Psoas muscle (tissue), 8 donors: Measurements from ENCODE around the gene PTCD2. TPM values are rescaled to one million over a fixed set of nuclear protein-coding genes. Genes with fewer than 3 reads are reported as not detected.

ENCODE experiments used
- ATAC-seq, 4 donors: fragments of 200-7000 bp; cut with Tn5 transposase; one replicate each; pipeline ENCODE4 v1.9.1; 2020; ENCODE audit warnings: moderate library complexity in 3 of 4, mild to moderate bottlenecking in 2 of 4
- DNase-seq, 2 donors: peaks; one replicate each; pipeline ENCODE4 v3.0.0-alpha.2; 2020
- H3K27ac ChIP-seq: fragments of 200-600 bp; one replicate; pipeline ENCODE4 v1.8.0; 2022
- H3K27me3 ChIP-seq, 3 donors: fragments of 200-600 bp in 1 of 3; one replicate each; pipeline versions ENCODE4 v1.6.1 to v1.8.0; 2013 to 2022; ENCODE audit warnings: low read length in 2 of 3, mild to moderate bottlenecking in 2 of 3, moderate library complexity in 1 of 3; ENCODE audit not compliant: insufficient read depth in 3 of 3
- H3K36me3 ChIP-seq, 2 donors: fragments of 200-600 bp in 1 of 2; one replicate each; pipeline versions ENCODE4 v1.6.1 to v1.8.0; 2013 to 2022; ENCODE audit warnings: low read depth in 1 of 2, mild to moderate bottlenecking in 1 of 2, moderate library complexity in 1 of 2; ENCODE audit not compliant: insufficient read depth in 1 of 2
- H3K4me1 ChIP-seq: fragments of 200-600 bp; one replicate; pipeline ENCODE4 v1.8.0; 2022
- H3K4me3 ChIP-seq: fragments of 200-600 bp; one replicate; pipeline ENCODE4 v1.8.0; 2022; ENCODE audit warnings: mild to moderate bottlenecking
- H3K9me3 ChIP-seq: fragments of 200-600 bp; one replicate; pipeline ENCODE4 v1.8.0; 2022
- WGBS, 3 donors: extraction: QIAGEN DNeasy Blood & Tissue Kit; methylation state at CpG; one replicate each; pipeline versions ENCODE4 v1.1.6 to v1.1.7; 2013; 5-methylcytosine and 5-hydroxymethylcytosine counted together
- intact Hi-C, 2 donors: fragments of 100-400 bp; cut with DNase I; formaldehyde crosslinking; loops; one replicate each; pipeline versions ENCODE4 v1.11.0 to v1.14.2; 2022
- polyA plus RNA-seq, 3 donors: library from polyadenylated mRNA; stranded (reverse); fragments of 200-250 nt; gene quantifications; one replicate each; pipeline ENCODE4 v1.2.3, GENCODE V29; 2013
- total RNA-seq, 4 donors: library from RNA; stranded (reverse); fragmentation: NEBNext Ultra II Directional in 2 of 4; extraction: Animal tissue kit (Norgen Biotek cat#: 25700) in 2 of 4; gene quantifications; one replicate each; pipeline versions ENCODE4 v1.2.1 to v1.2.4, GENCODE V29; 2021 to 2023
- TF ChIP-seq, protein P1 (sequence below): fragments of 200-600 bp; IDR thresholded peaks from one replicate; pipeline ENCODE4 v1.8.0; 2022; ENCODE audit warnings: antibody characterized with exemption
- donor health status: healthy with polysubstance abuse.
- donor health status: DM: no; HTN: no; CAD: no; lungs with moderate emphysema.
- donor health status: Bipolar disorder and iron deficiency.
- donor health status: healthy.
- donor health status: DM: yes; HTN: yes; CAD: no.
- donor health status: DM: no; HTN: no; CAD: no.
- donor health status: DM: no; HTN: no; CAD: no.
- donor health status: DM: yes; HTN: yes; CAD: no.

PTCD2 gene
- total and polyA plus RNA-seq, 7 donors = 6.2 to 30.8 (median 12.8) TPM

- ATAC-seq (no peak), DNase-seq (no peak)
- Histone ChIP-seq H3K36me3 (peaks cover 6 to 72% of the 10 kb centered on the region in 2 donors), H3K27me3 (no peaks in the 10 kb centered on the region), H3K4me1 (peaks cover 5% of the 10 kb centered on the region), H3K4me3 (no peak overlapping the region), H3K9me3 (no peaks in the 10 kb centered on the region), H3K27ac (no peak overlapping the region)
- intact Hi-C loops = no loop called here
- TF ChIP-seq, protein P1, sequence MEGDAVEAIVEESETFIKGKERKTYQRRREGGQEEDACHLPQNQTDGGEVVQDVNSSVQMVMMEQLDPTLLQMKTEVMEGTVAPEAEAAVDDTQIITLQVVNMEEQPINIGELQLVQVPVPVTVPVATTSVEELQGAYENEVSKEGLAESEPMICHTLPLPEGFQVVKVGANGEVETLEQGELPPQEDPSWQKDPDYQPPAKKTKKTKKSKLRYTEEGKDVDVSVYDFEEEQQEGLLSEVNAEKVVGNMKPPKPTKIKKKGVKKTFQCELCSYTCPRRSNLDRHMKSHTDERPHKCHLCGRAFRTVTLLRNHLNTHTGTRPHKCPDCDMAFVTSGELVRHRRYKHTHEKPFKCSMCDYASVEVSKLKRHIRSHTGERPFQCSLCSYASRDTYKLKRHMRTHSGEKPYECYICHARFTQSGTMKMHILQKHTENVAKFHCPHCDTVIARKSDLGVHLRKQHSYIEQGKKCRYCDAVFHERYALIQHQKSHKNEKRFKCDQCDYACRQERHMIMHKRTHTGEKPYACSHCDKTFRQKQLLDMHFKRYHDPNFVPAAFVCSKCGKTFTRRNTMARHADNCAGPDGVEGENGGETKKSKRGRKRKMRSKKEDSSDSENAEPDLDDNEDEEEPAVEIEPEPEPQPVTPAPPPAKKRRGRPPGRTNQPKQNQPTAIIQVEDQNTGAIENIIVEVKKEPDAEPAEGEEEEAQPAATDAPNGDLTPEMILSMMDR = no peak
- 70 to 83% (median 72%) methylated on average over 2 of the region's 2 CpGs for WGBS, 3 donors
Measured at GRCh38 chr5:72326306-72326649, 6.1 kb downstream of the PTCD2 start.

DNA sequence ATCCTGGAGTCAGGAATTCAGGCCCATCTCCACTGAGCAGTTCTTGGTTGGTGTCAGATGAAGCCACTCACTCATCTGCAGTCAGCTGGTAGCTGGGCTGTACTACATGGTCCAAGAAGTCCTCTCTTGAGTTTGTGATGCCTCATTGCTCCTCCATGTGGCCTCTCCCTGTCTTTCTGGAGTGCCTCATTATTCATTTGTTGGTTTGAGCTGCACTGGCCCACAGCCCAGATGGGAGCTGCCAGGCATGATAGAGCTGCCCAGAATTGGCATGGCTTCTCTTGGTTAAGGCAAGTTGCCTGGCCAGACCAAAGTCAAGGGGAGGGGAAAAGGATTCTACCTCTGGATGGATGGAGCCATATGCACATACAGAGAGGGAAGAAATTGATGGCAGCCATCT is 8.0 kb downstream of the PTCD2 start:
- Histone ChIP-seq H3K4me1 (no peaks in the 10 kb centered on the region), H3K36me3 (peaks cover 7 to 72% of the 10 kb centered on the region in 2 donors), H3K27ac (peak overlapping the region; percentile 25), H3K9me3 (no peaks in the 10 kb centered on the region), H3K27me3 (no peaks in the 10 kb centered on the region), H3K4me3 (no peak overlapping the region)
- DNase-seq (peak; percentile 64 to 77), ATAC-seq (peak; percentile 93 to 97 (median 96))
- TF ChIP-seq, protein P1 = no peak
- intact Hi-C loops = no loop called here

DNA sequence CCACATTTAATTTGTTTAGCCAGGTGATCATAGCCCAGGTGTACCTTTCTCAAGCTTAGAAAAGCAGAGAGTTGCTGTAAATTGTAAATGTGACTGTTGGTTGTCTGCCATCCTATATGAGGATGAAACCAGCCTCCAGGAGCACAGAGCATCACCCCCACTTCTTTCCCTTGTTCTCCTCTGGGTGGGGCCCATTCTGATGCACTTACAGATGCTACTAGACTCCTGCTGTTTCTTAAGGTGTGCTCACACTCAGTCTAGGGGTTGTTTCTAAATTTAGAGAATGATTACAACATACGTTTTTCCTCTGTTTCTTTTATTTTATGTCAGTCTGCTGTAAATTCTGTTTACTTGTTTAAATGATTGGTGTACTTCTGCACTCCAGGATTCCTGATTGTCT is 10.5 kb downstream of the PTCD2 start:
- TF ChIP-seq, protein P1 = no peak
- DNase-seq (no peak), ATAC-seq (no peak)
- peaks cover 4 to 72% of the 10 kb centered on the region in 2 donors for H3K36me3 ChIP-seq
- WGBS, 3 donors = 81 to 90% (median 81%) methylated on average over 1 of the region's 1 CpG
- no peak overlapping the region for H3K27ac ChIP-seq
- H3K4me1 ChIP-seq = no peaks in the 10 kb centered on the region
- H3K9me3 ChIP-seq = no peaks in the 10 kb centered on the region
- no peak overlapping the region for H3K4me3 ChIP-seq
- H3K27me3 ChIP-seq = no peaks in the 10 kb centered on the region
- intact Hi-C loops = no loop called here

DNA sequence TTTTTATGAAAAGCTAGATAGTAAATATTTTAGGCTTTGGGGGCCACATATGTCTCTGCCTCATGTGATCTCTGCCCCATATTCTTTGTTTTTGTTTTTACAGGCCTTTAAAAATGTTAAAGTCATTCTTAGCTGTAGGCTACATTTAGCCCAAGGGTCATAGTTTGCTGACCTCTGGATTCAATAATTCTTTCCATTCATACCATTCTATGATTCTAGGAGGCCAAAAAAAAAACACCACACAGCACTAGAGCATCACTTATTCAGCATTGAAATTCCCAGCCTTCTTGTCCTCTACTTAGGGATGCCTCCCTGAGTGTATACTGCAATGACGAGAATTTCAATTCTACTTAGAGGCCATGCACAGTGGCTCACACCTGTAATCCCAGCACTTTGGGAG is 17.0 kb downstream of the PTCD2 start:
- no peaks in the 10 kb centered on the region for H3K9me3 ChIP-seq
- peaks cover 4 to 68% of the 10 kb centered on the region in 2 donors for H3K36me3 ChIP-seq
- H3K27ac ChIP-seq = peak overlapping the region; percentile 6
- H3K4me1 ChIP-seq = no peaks in the 10 kb centered on the region
- H3K27me3 ChIP-seq = no peaks in the 10 kb centered on the region
- TF ChIP-seq, protein P1 = no peak
- 83 to 94% (median 88%) methylated on average over 1 of the region's 1 CpG for WGBS, 3 donors
- no peak overlapping the region for H3K4me3 ChIP-seq
- intact Hi-C loops = no loop called here
- peak in 1 of 4 donors; percentile 40 for ATAC-seq
- DNase-seq = no peak

DNA sequence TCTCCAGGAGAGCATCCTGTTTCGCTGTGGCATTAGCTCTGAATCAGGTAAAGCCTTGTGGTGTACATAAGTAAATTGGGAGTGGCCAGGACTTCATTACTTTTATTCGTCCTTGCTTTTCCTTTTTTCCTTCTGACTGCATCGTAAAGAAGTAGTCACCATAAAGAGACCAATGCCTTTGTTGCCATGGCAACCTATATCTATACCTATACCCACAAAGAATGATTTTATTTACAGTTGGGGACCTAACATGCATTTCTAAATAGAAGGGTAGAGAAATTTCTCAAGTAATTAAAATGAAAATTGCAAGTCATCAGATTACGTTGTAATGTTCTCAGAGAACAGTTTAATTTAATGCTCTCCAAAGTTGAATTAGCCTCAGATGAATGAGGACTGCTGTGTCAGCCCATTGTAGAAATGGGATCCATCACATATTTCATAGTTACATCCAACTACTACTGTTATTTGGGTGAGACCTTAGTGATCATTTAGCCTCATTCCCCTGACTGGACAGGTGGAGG is 18.6 kb downstream of the PTCD2 start:
- Histone ChIP-seq H3K27ac (no peak overlapping the region), H3K4me1 (no peaks in the 10 kb centered on the region), H3K36me3 (peaks cover 4 to 69% of the 10 kb centered on the region in 2 donors), H3K4me3 (no peak overlapping the region), H3K9me3 (no peaks in the 10 kb centered on the region), H3K27me3 (no peaks in the 10 kb centered on the region)
- no peak for DNase-seq
- no peak for ATAC-seq
- TF ChIP-seq, protein P1 = no peak
- 88 to 95% (median 92%) methylated on average over 4 of the region's 4 CpGs for WGBS, 3 donors
- intact Hi-C loops = no loop called here
